Activated T-helper 1 cell treated with anti-CD3 and anti-CD28 coated beads, Interleukin-12 subunit alpha, Interleukin-12 subunit beta, Interleukin-2, Interleukin-4 antibody, amounts not matched to agents 30 ng/mL and 10 ng/mL and 1 ng/mL, durations not matched to agents 14 hours and 24 hours and 36 hours (primary cell): ENCODE measurements around the gene PRKG1. TPM values are rescaled to one million over a fixed set of nuclear protein-coding genes. Genes with fewer than 3 reads are reported as not detected.
"Not testable (repeated sequence)": the region's sequence is repeated elsewhere in the genome, so short reads cannot be mapped to it uniquely, and the experiment has no call there.

Source experiments
- DNase-seq: peaks from one replicate; pipeline ENCODE4 v3.0.0; 2021; ENCODE audit warnings: low spot score
- H3K27ac Mint-ChIP-seq: one replicate; pipeline ENCODE4 v1.8.0; 2021; ENCODE audit warnings: mild to moderate bottlenecking, mixed read lengths
- H3K27me3 Mint-ChIP-seq: one replicate; pipeline ENCODE4 v1.8.0; 2022; ENCODE audit warnings: mild to moderate bottlenecking, moderate library complexity, mixed read lengths; ENCODE audit not compliant: insufficient read depth
- H3K36me3 Mint-ChIP-seq: one replicate; pipeline ENCODE4 v1.8.0; 2021; ENCODE audit warnings: low read depth, mixed read lengths
- H3K4me1 Mint-ChIP-seq: one replicate; pipeline ENCODE4 v1.8.0; 2021; ENCODE audit warnings: low read depth, mixed read lengths
- H3K4me3 Mint-ChIP-seq: one replicate; pipeline ENCODE4 v1.8.0; 2021; ENCODE audit warnings: mild to moderate bottlenecking, moderate library complexity, mixed read lengths
- H3K9me3 Mint-ChIP-seq: one replicate; pipeline ENCODE4 v1.8.0; 2021; ENCODE audit warnings: mixed read lengths
- intact Hi-C: fragments of 100-400 bp; cut with micrococcal nuclease; formaldehyde crosslinking; loops from one replicate; pipeline ENCODE4 v1.15.1; 2024
- total RNA-seq: library from RNA; stranded (reverse); gene quantifications from 2 replicates; pipeline ENCODE4 v1.2.3, GENCODE V29; 2022

PRKG1 gene
- total RNA-seq, 1 donor from 2014 or later: not detected

DNA sequence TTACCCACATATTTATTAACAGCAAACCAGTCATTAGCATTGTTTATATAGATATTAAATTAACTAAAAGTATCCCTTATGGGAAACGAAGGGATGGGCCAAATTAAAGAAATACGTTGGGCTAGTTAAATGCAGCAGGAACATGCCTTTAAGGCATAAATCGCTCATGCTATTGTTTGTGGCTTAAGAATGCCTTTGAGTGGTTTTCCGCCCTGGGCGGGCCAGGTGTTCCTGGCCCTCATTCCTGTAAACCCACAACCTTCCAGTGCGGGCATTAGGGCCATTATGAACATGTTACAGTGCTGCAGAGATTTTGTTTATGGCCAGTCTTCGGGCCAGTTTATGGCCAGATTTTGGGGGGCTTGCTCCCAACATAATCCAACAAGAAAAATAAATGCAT is 1173.6 kb downstream of the PRKG1 start:
- H3K27me3 Mint-ChIP-seq, H3K4me3 Mint-ChIP-seq, H3K9me3 Mint-ChIP-seq, intact Hi-C loops, H3K36me3 Mint-ChIP-seq, H3K4me1 Mint-ChIP-seq, DNase-seq, H3K27ac Mint-ChIP-seq: not testable (repeated sequence)

GRCh38 chr10:52248697-52249306 is 1174.5 kb downstream of the PRKG1 start:
- H3K27me3 Mint-ChIP-seq: no peaks in the 10 kb centered on the region
- H3K9me3 Mint-ChIP-seq: no peaks in the 10 kb centered on the region
- H3K4me3 Mint-ChIP-seq: no peak overlapping the region
- no peak for DNase-seq
- intact Hi-C loops: no loop called here
- H3K4me1 Mint-ChIP-seq: no peaks in the 10 kb centered on the region
- no peak overlapping the region for H3K27ac Mint-ChIP-seq
- no peaks in the 10 kb centered on the region for H3K36me3 Mint-ChIP-seq

GRCh38 chr10:52249850-52250395 is 1175.6 kb downstream of the PRKG1 start:
- Mint-ChIP-seq H3K4me3 (no peak overlapping the region), H3K9me3 (no peaks in the 10 kb centered on the region), H3K27ac (no peak overlapping the region), H3K36me3 (no peaks in the 10 kb centered on the region), H3K4me1 (no peaks in the 10 kb centered on the region), H3K27me3 (no peaks in the 10 kb centered on the region)
- DNase-seq: no peak
- intact Hi-C loops: no loop called here

DNA sequence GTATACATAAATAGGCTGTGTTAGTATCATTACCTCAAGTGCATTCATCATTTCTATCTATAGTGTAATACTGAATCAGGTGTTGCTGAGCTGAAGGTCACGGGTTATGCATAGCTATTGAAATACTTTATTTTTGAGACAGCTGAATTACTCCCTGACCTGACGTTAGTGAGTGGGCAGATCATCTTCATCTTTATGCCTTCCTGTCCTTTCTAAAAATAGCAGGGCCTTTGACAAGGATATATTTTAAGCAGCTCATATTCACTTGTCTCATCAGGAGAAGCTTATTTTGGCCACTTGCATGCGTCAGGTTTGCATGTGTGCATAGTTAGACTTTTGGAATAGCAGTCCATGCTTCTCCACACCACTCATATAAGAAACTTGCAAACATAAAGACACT is 1176.2 kb downstream of the PRKG1 start:
- Mint-ChIP-seq H3K4me3 (no peak overlapping the region), H3K36me3 (no peaks in the 10 kb centered on the region), H3K4me1 (no peaks in the 10 kb centered on the region), H3K27ac (no peak overlapping the region), H3K27me3 (no peaks in the 10 kb centered on the region), H3K9me3 (no peaks in the 10 kb centered on the region)
- DNase-seq: no peak
- intact Hi-C loops: no loop called here

DNA sequence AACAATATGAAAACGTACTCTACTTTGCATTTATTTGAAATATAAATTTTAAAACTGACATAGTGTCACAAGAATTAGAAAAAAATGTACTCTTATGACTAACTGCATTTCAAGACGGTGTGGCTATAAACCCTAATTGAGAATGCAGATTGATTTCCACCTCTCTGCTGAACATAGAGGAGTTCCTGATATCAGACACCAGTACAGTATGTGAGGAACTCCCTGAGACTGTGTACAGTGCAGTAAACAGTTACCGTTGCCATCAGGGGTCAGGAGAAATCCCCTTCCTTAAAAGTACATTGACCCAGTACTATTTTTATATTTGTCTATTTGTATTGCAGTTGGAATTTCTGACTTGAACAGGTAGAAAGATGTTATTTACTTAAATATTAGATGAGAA is 1178.0 kb downstream of the PRKG1 start:
- no peaks in the 10 kb centered on the region for H3K9me3 Mint-ChIP-seq
- no peaks in the 10 kb centered on the region for H3K4me1 Mint-ChIP-seq
- H3K4me3 Mint-ChIP-seq: no peak overlapping the region
- H3K36me3 Mint-ChIP-seq: no peaks in the 10 kb centered on the region
- H3K27ac Mint-ChIP-seq: no peak overlapping the region
- H3K27me3 Mint-ChIP-seq: no peaks in the 10 kb centered on the region
- DNase-seq: no peak
- intact Hi-C loops: no loop called here

DNA sequence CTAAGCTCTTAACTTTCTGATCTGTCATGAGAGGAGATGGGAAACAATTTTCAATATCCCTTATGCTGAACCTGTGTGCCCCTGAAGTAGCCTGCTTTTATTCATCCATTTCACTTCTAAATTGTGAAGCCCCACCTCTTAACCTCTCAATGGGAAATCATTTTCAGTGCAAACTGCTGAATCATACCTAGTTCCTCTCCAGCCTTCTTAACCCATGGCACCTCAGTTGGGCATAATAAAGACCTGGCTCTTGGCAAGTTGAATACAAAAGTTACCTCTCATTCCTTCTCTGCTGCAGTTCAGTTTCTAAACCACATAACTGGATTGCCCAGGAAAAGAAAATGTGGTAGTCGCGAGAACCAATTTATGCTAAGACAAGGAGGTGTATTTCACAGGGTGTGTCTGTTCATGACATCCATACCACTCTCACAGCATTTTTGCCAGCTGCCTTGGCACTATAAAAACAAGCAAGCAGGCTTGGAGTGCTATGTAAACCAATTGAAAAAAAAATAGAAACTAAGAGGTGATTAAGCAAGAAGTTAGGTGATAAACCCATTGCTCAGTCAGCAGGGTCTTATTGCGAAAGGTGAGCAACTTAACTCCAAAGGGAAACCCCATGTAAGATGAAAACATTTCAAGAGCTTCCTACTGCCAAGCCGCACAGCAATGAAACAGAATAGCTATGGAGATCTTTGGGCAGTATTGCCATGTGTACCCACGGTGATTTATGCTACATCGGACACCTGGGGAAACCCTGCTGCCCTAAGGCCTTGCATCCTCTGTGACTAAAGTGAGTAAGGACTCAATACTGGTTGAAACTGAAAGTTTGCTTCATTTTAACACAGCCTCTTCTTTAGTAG is 1182.8 kb downstream of the PRKG1 start:
- no peak overlapping the region for H3K4me3 Mint-ChIP-seq
- H3K36me3 Mint-ChIP-seq: no peaks in the 10 kb centered on the region
- no peaks in the 10 kb centered on the region for H3K9me3 Mint-ChIP-seq
- no peaks in the 10 kb centered on the region for H3K27me3 Mint-ChIP-seq
- H3K4me1 Mint-ChIP-seq: no peaks in the 10 kb centered on the region
- H3K27ac Mint-ChIP-seq: no peak overlapping the region
- intact Hi-C loops: no loop called here
- DNase-seq: no peak

DNA sequence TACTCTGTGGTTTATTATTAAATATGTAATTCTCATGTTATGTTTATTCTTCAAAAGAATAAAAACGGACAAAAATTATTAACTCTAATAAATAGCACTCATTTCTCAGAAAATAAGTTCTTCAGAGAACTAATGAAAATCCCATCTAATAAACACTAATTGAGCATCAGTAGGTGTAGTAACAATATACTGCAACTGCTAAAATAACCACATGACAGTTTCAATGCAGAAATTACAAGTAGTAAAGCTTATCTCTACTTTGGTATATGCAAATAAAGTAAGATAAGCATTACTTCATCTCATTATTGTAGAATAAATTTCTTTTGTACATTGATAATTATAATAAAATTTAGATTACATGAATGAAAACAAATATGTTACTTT is 1183.4 kb downstream of the PRKG1 start:
- no peak for DNase-seq
- no peaks in the 10 kb centered on the region for H3K27me3 Mint-ChIP-seq
- H3K27ac Mint-ChIP-seq: no peak overlapping the region
- no peaks in the 10 kb centered on the region for H3K36me3 Mint-ChIP-seq
- H3K4me1 Mint-ChIP-seq: no peaks in the 10 kb centered on the region
- intact Hi-C loops: no loop called here
- no peaks in the 10 kb centered on the region for H3K9me3 Mint-ChIP-seq
- no peak overlapping the region for H3K4me3 Mint-ChIP-seq

- Mint-ChIP-seq H3K27ac (no peak overlapping the region), H3K36me3 (no peaks in the 10 kb centered on the region), H3K4me1 (no peaks in the 10 kb centered on the region), H3K27me3 (no peaks in the 10 kb centered on the region), H3K9me3 (no peaks in the 10 kb centered on the region), H3K4me3 (no peak overlapping the region)
- intact Hi-C loops: no loop called here
- DNase-seq: no peak
Measured at GRCh38 chr10:52258799-52259425, 1184.6 kb downstream of the PRKG1 start.

- H3K4me3 Mint-ChIP-seq: no peak overlapping the region
- no peak for DNase-seq
- no peaks in the 10 kb centered on the region for H3K9me3 Mint-ChIP-seq
- intact Hi-C loops: no loop called here
- no peaks in the 10 kb centered on the region for H3K4me1 Mint-ChIP-seq
- no peaks in the 10 kb centered on the region for H3K27me3 Mint-ChIP-seq
- H3K36me3 Mint-ChIP-seq: no peaks in the 10 kb centered on the region
- no peak overlapping the region for H3K27ac Mint-ChIP-seq
Measured at GRCh38 chr10:52259426-52259812, 1185.1 kb downstream of the PRKG1 start.

DNA sequence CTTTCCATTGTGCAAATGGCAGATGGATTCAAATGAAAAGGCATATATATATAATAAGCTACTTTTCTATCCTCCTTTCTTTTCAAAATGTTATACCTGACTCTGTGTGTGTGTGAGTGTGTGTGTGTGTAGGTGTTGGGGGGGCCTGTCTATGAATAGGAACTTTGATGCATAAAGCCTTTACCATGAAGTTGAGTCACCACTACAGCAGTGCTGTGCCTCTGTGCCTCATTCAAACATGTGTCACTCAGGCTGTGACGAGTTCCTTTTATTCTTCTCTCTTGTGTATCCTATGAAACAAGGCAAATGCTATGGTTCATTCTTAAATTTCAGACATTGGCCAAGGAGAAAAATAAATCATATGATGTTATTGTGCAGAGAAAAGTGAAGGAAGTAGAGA is 1187.1 kb downstream of the PRKG1 start:
- no peak for DNase-seq
- Mint-ChIP-seq H3K9me3 (no peaks in the 10 kb centered on the region), H3K36me3 (no peaks in the 10 kb centered on the region), H3K4me1 (no peaks in the 10 kb centered on the region), H3K27me3 (no peaks in the 10 kb centered on the region), H3K4me3 (no peak overlapping the region), H3K27ac (no peak overlapping the region)
- intact Hi-C loops: no loop called here

DNA sequence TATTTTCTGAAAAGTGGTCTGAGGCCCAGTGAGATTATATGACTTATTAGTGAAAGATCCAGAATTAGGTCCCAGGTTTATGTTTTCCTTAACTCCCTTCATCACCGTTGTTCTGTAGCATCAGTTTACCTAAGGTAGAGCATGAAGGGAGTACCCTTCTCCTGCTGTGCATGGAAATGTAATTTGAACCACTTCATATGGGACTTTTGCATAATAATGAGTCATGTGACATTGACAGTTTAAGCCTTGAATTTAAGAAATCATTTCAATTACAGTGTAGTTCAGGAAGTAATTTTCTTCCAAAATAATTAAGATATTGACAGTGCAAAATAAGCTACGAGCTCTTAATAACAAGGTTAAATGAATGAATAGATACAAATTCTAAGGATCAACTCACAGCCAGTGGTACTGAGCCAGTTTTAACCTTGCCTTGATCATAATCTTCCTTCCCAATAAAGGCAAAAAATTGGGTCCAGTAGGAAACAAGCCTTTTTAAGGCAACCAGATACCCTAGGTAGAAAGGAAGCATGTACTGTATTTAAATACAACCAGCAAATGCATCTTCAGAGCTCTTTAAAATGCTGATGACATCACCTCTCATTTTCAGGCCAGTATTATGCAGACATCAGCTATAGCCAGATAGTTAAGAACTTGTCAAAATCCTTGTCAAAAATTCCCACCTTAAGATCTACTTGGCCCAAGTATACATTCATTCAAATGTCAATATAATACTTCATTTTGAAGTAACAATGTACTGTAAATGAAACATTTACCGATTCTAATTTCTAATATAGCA is 1191.0 kb downstream of the PRKG1 start:
- no peak overlapping the region for H3K4me3 Mint-ChIP-seq
- H3K4me1 Mint-ChIP-seq: no peaks in the 10 kb centered on the region
- H3K27me3 Mint-ChIP-seq: no peaks in the 10 kb centered on the region
- H3K27ac Mint-ChIP-seq: no peak overlapping the region
- H3K36me3 Mint-ChIP-seq: no peaks in the 10 kb centered on the region
- intact Hi-C loops: no loop called here
- H3K9me3 Mint-ChIP-seq: no peaks in the 10 kb centered on the region
- no peak for DNase-seq

GRCh38 chr10:52266858-52267257 is 1192.6 kb downstream of the PRKG1 start:
- no peaks in the 10 kb centered on the region for H3K36me3 Mint-ChIP-seq
- H3K4me1 Mint-ChIP-seq: no peaks in the 10 kb centered on the region
- intact Hi-C loops: no loop called here
- H3K9me3 Mint-ChIP-seq: no peaks in the 10 kb centered on the region
- H3K27ac Mint-ChIP-seq: no peak overlapping the region
- DNase-seq: no peak
- no peaks in the 10 kb centered on the region for H3K27me3 Mint-ChIP-seq
- no peak overlapping the region for H3K4me3 Mint-ChIP-seq
